ENCODE data around the gene TMEM60. TPM values are rescaled to one million over a fixed set of nuclear protein-coding genes. Genes with fewer than 3 reads are reported as not detected.
A peak's percentile ranks its signal among the peaks of the same experiment; 100 is the strongest.

Gene TMEM60
- total and polyA plus RNA-seq, 2 of the 13 experiments (the other 11 are each of a cell fraction or from before 2014, with no cell fraction given), result 25.6 to 27.7 TPM

DNA sequence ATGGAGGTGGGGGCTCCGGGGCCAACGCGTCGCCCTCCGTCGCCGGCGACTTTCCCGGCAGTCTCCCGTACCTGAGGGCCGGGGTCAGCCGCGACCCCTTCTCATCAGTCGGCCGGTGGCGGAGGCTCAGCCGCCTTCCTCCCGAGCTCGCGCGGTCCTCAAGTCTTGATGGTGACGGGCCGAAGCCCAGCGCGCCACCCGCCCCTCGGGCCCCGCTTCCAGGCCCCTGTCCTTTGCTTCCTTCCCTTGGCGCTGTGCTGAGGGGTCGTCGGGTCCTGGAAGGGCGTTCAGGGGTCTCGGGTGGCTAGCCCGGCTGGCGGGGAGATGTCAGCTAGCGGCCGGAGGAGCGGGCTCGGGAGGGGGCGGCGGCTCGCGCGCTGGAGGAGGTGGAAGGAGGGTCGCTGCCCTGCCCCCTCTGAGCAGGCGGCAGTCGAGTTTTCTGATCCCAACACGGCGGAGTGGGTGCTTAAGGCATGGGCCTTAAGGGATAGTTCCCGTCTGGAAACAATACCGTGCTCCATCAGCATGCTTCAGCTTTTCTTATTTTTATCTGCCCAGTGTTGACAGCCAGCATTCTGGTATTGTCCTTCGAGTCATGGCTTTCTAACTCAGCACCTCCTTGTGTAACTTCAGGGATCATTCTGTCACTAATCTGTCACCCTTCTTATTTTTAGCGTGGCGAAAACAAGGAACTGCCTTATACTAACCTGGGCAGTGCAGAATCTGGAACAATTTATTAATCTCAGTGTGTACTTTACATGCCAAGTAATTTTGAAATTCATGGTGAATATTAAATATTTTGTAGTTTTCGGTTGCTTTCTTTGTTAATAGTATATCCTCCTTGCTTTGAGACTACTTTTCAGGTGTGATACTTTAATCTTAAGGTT lies 1.1 kb upstream of the TMEM60 start (continued):
- TF ChIP-seq ATF5 (CRISPR knock-in tag; IDR thresholded peaks at IDR 0.05; ENCODE audit: low read depth) (0 out of 2 replicates have a peak, but pooled peaks have one; percentile 57), MZF1 (CRISPR knock-in tag; IDR thresholded peaks at IDR 0.05; ENCODE audit: borderline replicate concordance) (no peak), RNF219 (CRISPR knock-in tag; IDR thresholded peaks at IDR 0.05) (no peak), BATF2 (CRISPR knock-in tag; IDR thresholded peaks at IDR 0.05) (no peak), AGO2 (optimal IDR thresholded peaks at IDR 0.05; ENCODE audit: low read depth, low read length) (peak; percentile 70), KDM2A (CRISPR knock-in tag; IDR thresholded peaks at IDR 0.05; ENCODE audit: borderline replicate concordance, low read depth) (peak; percentile 40; the same call in 1 of the 2 replicates), SALL2 (CRISPR knock-in tag; IDR thresholded peaks at IDR 0.05) (no peak; the same call in 1 of the 2 replicates), NCOA2 (CRISPR knock-in tag; IDR thresholded peaks at IDR 0.05) (0 out of 2 replicates have a peak, but pooled peaks have one; percentile 2), SMAD1 (CRISPR knock-in tag; IDR thresholded peaks at IDR 0.05; ENCODE audit: borderline replicate concordance, low read depth) (no peak), CHCHD3 (CRISPR knock-in tag; IDR thresholded peaks at IDR 0.05) (0 out of 2 replicates have a peak, but pooled peaks have one; percentile 84), ZNF556 (CRISPR knock-in tag; IDR thresholded peaks at IDR 0.05; ENCODE audit: borderline replicate concordance) (no peak), TGIF2 (CRISPR knock-in tag; IDR thresholded peaks at IDR 0.05) (no peak), FOXK2 (IDR thresholded peaks at IDR 0.05) (no peak), ZFP91 (CRISPR knock-in tag; IDR thresholded peaks at IDR 0.05; ENCODE audit: borderline replicate concordance) (peak; percentile 61; the same call in 1 of the 2 replicates), MXI1 (IDR thresholded peaks at IDR 0.05; ENCODE audit: borderline replicate concordance, low read depth, low read length) (no peak; the same call in 2 of the 3 replicates), ZNF552 (CRISPR knock-in tag; IDR thresholded peaks at IDR 0.05; ENCODE audit: borderline replicate concordance) (no peak; the same call in 1 of the 2 replicates), ZNF761 (CRISPR knock-in tag; conservative IDR thresholded peaks at IDR 0.05) (no peak; the same call in 1 of the 2 replicates), RFX3 (CRISPR knock-in tag; IDR thresholded peaks at IDR 0.05) (no peak), GATAD2A (CRISPR knock-in tag; IDR thresholded peaks at IDR 0.05) (no peak), NFYB (CRISPR knock-in tag; IDR thresholded peaks at IDR 0.05) (no peak), ZFY (CRISPR knock-in tag; IDR thresholded peaks at IDR 0.05) (peak; percentile 64), KDM6A (CRISPR knock-in tag; IDR thresholded peaks at IDR 0.05; ENCODE audit: low read depth) (no peak)
- TF ChIP-seq, protein P1, sequence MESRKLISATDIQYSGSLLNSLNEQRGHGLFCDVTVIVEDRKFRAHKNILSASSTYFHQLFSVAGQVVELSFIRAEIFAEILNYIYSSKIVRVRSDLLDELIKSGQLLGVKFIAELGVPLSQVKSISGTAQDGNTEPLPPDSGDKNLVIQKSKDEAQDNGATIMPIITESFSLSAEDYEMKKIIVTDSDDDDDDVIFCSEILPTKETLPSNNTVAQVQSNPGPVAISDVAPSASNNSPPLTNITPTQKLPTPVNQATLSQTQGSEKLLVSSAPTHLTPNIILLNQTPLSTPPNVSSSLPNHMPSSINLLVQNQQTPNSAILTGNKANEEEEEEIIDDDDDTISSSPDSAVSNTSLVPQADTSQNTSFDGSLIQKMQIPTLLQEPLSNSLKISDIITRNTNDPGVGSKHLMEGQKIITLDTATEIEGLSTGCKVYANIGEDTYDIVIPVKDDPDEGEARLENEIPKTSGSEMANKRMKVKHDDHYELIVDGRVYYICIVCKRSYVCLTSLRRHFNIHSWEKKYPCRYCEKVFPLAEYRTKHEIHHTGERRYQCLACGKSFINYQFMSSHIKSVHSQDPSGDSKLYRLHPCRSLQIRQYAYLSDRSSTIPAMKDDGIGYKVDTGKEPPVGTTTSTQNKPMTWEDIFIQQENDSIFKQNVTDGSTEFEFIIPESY (CRISPR knock-in tag; IDR thresholded peaks at IDR 0.05), result no peak

Measured in HepG2 (cell line).